GM23338 (cell line): ENCODE measurements around the gene PNPLA1. TPM values are rescaled to one million over a fixed set of nuclear protein-coding genes. Genes with fewer than 3 reads are reported as not detected.

Experiments used
- ATAC-seq: fragments of 200-7000 bp; cut with Tn5 transposase; 3 replicates; pipeline ENCODE4 v1.9.1; 2020
- DNase-seq: peaks from one replicate; pipeline ENCODE4 v3.0.0-alpha.2; 2015; ENCODE audit warnings: low spot score
- H2AFZ ChIP-seq: fragments of 200-600 bp; sonication (generic); 2 replicates; pipeline ENCODE4 v1.8.0; 2016; ENCODE audit warnings: antibody characterized with exemption, mild to moderate bottlenecking, moderate library complexity
- H3F3A ChIP-seq: fragments of 200-600 bp; sonication (generic); replicated peaks from 2 replicates; pipeline ENCODE4 v1.8.0; 2017; ENCODE audit warnings: antibody characterized with exemption, mixed run types, low read depth
- H3K27ac ChIP-seq: fragments of 200-600 bp; sonication (generic); 2 replicates; pipeline ENCODE4 v1.6.1; 2016; ENCODE audit warnings: low read depth
- H3K27me3 ChIP-seq: fragments of 200-600 bp; sonication (generic); 2 replicates; pipeline ENCODE4 v1.8.0; 2016; ENCODE audit warnings: mild to moderate bottlenecking, mixed run types, moderate library complexity; ENCODE audit not compliant: insufficient read depth
- H3K36me3 ChIP-seq: fragments of 200-600 bp; sonication (generic); 2 replicates; pipeline ENCODE4 v1.8.0; 2016; ENCODE audit warnings: mild to moderate bottlenecking; ENCODE audit not compliant: insufficient read depth
- H3K4me1 ChIP-seq: fragments of 200-600 bp; sonication (generic); 2 replicates; pipeline ENCODE4 v1.8.0; 2016; ENCODE audit warnings: mild to moderate bottlenecking, moderate library complexity; ENCODE audit not compliant: insufficient read depth
- H3K4me2 ChIP-seq: fragments of 200-600 bp; sonication (generic); 2 replicates; pipeline ENCODE4 v1.7.1; 2017; ENCODE audit warnings: mixed run types
- H3K4me3 ChIP-seq: fragments of 200-600 bp; sonication (generic); 2 replicates; pipeline ENCODE4 v1.6.1; 2016; ENCODE audit warnings: mixed run types
- H3K79me2 ChIP-seq: fragments of 200-600 bp; sonication (generic); replicated peaks from 2 replicates; pipeline ENCODE4 v1.8.0; 2017; ENCODE audit warnings: mild to moderate bottlenecking; ENCODE audit not compliant: insufficient read depth
- H3K9me2 ChIP-seq: fragments of 200-600 bp; sonication (generic); 2 replicates; pipeline ENCODE4 v1.8.0; 2017; ENCODE audit not compliant: insufficient read depth
- H4K20me1 ChIP-seq: fragments of 200-600 bp; sonication (generic); replicated peaks from 2 replicates; pipeline ENCODE4 v1.8.0; 2017; ENCODE audit warnings: mild to moderate bottlenecking; ENCODE audit not compliant: insufficient read depth
- H3K27ac Mint-ChIP-seq: 2 replicates; pipeline ENCODE4 v1.8.0; 2020; ENCODE audit warnings: inconsistent platforms, mild to moderate bottlenecking, moderate library complexity, mixed read lengths
- H3K27me3 Mint-ChIP-seq: 3 replicates; pipeline ENCODE4 v1.8.0; 2022; ENCODE audit warnings: low read depth, mild to moderate bottlenecking, moderate library complexity, mixed read lengths, inconsistent platforms; ENCODE audit not compliant: insufficient read depth, poor library complexity
- H3K36me3 Mint-ChIP-seq: 3 replicates; pipeline ENCODE4 v1.8.0; 2021; ENCODE audit warnings: low read depth, mild to moderate bottlenecking, inconsistent platforms, moderate library complexity, mixed read lengths
- H3K4me1 Mint-ChIP-seq: 3 replicates; pipeline ENCODE4 v1.8.0; 2020; ENCODE audit warnings: mild to moderate bottlenecking, inconsistent platforms, mixed read lengths
- H3K4me3 Mint-ChIP-seq: 3 replicates; pipeline ENCODE4 v1.8.0; 2021; ENCODE audit warnings: moderate library complexity, mild to moderate bottlenecking, inconsistent platforms, mixed read lengths
- H3K9me3 Mint-ChIP-seq: 3 replicates; pipeline ENCODE4 v1.8.0; 2020; ENCODE audit warnings: moderate library complexity, mild to moderate bottlenecking, inconsistent platforms, mixed read lengths
- CTCF ChIP-seq, 2 experiments: fragments of 200-600 bp in 1 of 2; sonication (generic) in 1 of 2; conservative IDR thresholded peaks; 2 replicates each; pipeline versions ENCODE4 v1.5.1 to v1.6.1; 2016 to 2017; ENCODE audit warnings: antibody characterized with exemption in 2 of 2, low read depth in 2 of 2, mild to moderate bottlenecking in 2 of 2, moderate library complexity in 1 of 2
- EZH2 ChIP-seq: fragments of 200-600 bp; sonication (generic); IDR thresholded peaks from one replicate; pipeline ENCODE4 v1.8.0; 2017; ENCODE audit warnings: antibody characterized with exemption, mild to moderate bottlenecking, low read depth; ENCODE audit not compliant: unreplicated experiment
- EZH2phosphoT487 ChIP-seq: fragments of 200-600 bp; sonication (generic); IDR thresholded peaks from one replicate; pipeline ENCODE4 v1.8.1; 2018; ENCODE audit warnings: antibody characterized with exemption; ENCODE audit not compliant: unreplicated experiment
- JUNB ChIP-seq: IDR thresholded peaks from one replicate; pipeline ENCODE4 v1.6.1; 2016; ENCODE audit warnings: antibody characterized with exemption; ENCODE audit not compliant: unreplicated experiment
- NANOG ChIP-seq: IDR thresholded peaks from 2 replicates; pipeline ENCODE4 v1.6.1; 2016; ENCODE audit warnings: antibody characterized with exemption, borderline replicate concordance
- POLR2AphosphoS5 ChIP-seq: IDR thresholded peaks from 2 replicates; pipeline ENCODE4 v1.6.1; 2016; ENCODE audit warnings: antibody characterized with exemption, low read depth
- REST ChIP-seq: IDR thresholded peaks from one replicate; pipeline ENCODE4 v1.6.1; 2018; ENCODE audit warnings: antibody characterized with exemption; ENCODE audit not compliant: unreplicated experiment
- STAT1 ChIP-seq: IDR thresholded peaks from one replicate; pipeline ENCODE4 v1.6.1; 2016; ENCODE audit warnings: antibody characterized with exemption; ENCODE audit not compliant: unreplicated experiment
- ZNF114 ChIP-seq: fragments of 250-450 bp; sonication (Bioruptor Pico); IDR thresholded peaks from 2 replicates; pipeline ENCODE4 v1.5.0; 2020; ENCODE audit warnings: mild to moderate bottlenecking, moderate library complexity
- ZNF331 ChIP-seq: fragments of 250-450 bp; sonication (Bioruptor Pico); IDR thresholded peaks from 2 replicates; pipeline ENCODE4 v1.5.0; 2020; ENCODE audit warnings: low read depth, mild to moderate bottlenecking, moderate library complexity
- polyA plus RNA-seq: library from polyadenylated mRNA; unstranded; fragments of >200 nt; fragmentation: Nextera tagmentation; extraction: Ambion mirVana; gene quantifications from 2 replicates; pipeline ENCODE4 v1.2.1, GENCODE V29; 2016
- total RNA-seq: library from RNA; depleted of rRNA; stranded (reverse); fragments of >200 nt; shearing (Covaris generic); gene quantifications from 2 replicates; pipeline ENCODE4 v1.2.3, GENCODE V29; 2014
- TF ChIP-seq, protein P1 (sequence below): fragments of 250-450 bp; sonication (Bioruptor Pico); IDR thresholded peaks from 2 replicates; pipeline ENCODE4 v1.5.0; 2020; ENCODE audit warnings: mild to moderate bottlenecking, moderate library complexity

Gene PNPLA1
- total and polyA plus RNA-seq, 2 experiments from 2014 or later = not detected

GRCh38 chr6:36230371-36230770, 39.5 kb upstream of the PNPLA1 start:
- Histone ChIP-seq H3F3A (no peaks in the 10 kb centered on the region), H4K20me1 (peaks cover 5% of the 10 kb centered on the region; the same call in 1 of the 2 replicates), H3K9me2 (no peaks in the 10 kb centered on the region), H3K27me3 (no peaks in the 10 kb centered on the region), H2AFZ (no peak overlapping the region), H3K36me3 (no peaks in the 10 kb centered on the region; the same call in 1 of the 2 replicates), H3K4me2 (no peak overlapping the region), H3K4me3 (no peak overlapping the region), H3K27ac (no peak overlapping the region), H3K4me1 (0 out of 2 replicates have a peak, but pooled peaks cover 4% of the 10 kb centered on the region), H3K79me2 (no peaks in the 10 kb centered on the region)
- no peak for DNase-seq
- Mint-ChIP-seq H3K4me3 (no peak overlapping the region), H3K36me3 (peaks cover 37% of the 10 kb centered on the region), H3K4me1 (peaks cover under 1% of the 10 kb centered on the region; the same call in 1 of the 3 replicates), H3K9me3 (no peaks in the 10 kb centered on the region), H3K27me3 (no peaks in the 10 kb centered on the region), H3K27ac (no peak overlapping the region)
- no peak for ATAC-seq
- no peak for TF ChIP-seq JUNB

GRCh38 chr6:36232172-36232571, 37.7 kb upstream of the PNPLA1 start:
- ATAC-seq = no peak
- Histone ChIP-seq H3K9me2 (no peaks in the 10 kb centered on the region), H3K27ac (no peak overlapping the region), H2AFZ (no peak overlapping the region), H3K79me2 (no peaks in the 10 kb centered on the region), H3K36me3 (no peaks in the 10 kb centered on the region; the same call in 1 of the 2 replicates), H3F3A (no peaks in the 10 kb centered on the region), H3K27me3 (no peaks in the 10 kb centered on the region), H3K4me3 (no peak overlapping the region), H4K20me1 (peaks cover 5% of the 10 kb centered on the region; the same call in 1 of the 2 replicates), H3K4me1 (0 out of 2 replicates have a peak, but pooled peaks cover 4% of the 10 kb centered on the region), H3K4me2 (no peak overlapping the region)
- Mint-ChIP-seq H3K4me1 (peaks cover 3% of the 10 kb centered on the region; the same call in 1 of the 3 replicates), H3K27me3 (no peaks in the 10 kb centered on the region), H3K36me3 (peaks cover 26% of the 10 kb centered on the region), H3K9me3 (no peaks in the 10 kb centered on the region), H3K27ac (no peak overlapping the region), H3K4me3 (no peak overlapping the region)
- DNase-seq = no peak
- TF ChIP-seq EZH2 (no peak), ZNF331 (CRISPR knock-in tag) (no peak), EZH2phosphoT487 (no peak), REST (no peak), JUNB (no peak), CTCF (conservative IDR thresholded peaks at IDR 0.05; ENCODE audit: low read depth in 2 of 2) (no peak), POLR2AphosphoS5 (no peak), STAT1 (no peak), NANOG (no peak), ZNF114 (CRISPR knock-in tag) (no peak)
- TF ChIP-seq, protein P1, sequence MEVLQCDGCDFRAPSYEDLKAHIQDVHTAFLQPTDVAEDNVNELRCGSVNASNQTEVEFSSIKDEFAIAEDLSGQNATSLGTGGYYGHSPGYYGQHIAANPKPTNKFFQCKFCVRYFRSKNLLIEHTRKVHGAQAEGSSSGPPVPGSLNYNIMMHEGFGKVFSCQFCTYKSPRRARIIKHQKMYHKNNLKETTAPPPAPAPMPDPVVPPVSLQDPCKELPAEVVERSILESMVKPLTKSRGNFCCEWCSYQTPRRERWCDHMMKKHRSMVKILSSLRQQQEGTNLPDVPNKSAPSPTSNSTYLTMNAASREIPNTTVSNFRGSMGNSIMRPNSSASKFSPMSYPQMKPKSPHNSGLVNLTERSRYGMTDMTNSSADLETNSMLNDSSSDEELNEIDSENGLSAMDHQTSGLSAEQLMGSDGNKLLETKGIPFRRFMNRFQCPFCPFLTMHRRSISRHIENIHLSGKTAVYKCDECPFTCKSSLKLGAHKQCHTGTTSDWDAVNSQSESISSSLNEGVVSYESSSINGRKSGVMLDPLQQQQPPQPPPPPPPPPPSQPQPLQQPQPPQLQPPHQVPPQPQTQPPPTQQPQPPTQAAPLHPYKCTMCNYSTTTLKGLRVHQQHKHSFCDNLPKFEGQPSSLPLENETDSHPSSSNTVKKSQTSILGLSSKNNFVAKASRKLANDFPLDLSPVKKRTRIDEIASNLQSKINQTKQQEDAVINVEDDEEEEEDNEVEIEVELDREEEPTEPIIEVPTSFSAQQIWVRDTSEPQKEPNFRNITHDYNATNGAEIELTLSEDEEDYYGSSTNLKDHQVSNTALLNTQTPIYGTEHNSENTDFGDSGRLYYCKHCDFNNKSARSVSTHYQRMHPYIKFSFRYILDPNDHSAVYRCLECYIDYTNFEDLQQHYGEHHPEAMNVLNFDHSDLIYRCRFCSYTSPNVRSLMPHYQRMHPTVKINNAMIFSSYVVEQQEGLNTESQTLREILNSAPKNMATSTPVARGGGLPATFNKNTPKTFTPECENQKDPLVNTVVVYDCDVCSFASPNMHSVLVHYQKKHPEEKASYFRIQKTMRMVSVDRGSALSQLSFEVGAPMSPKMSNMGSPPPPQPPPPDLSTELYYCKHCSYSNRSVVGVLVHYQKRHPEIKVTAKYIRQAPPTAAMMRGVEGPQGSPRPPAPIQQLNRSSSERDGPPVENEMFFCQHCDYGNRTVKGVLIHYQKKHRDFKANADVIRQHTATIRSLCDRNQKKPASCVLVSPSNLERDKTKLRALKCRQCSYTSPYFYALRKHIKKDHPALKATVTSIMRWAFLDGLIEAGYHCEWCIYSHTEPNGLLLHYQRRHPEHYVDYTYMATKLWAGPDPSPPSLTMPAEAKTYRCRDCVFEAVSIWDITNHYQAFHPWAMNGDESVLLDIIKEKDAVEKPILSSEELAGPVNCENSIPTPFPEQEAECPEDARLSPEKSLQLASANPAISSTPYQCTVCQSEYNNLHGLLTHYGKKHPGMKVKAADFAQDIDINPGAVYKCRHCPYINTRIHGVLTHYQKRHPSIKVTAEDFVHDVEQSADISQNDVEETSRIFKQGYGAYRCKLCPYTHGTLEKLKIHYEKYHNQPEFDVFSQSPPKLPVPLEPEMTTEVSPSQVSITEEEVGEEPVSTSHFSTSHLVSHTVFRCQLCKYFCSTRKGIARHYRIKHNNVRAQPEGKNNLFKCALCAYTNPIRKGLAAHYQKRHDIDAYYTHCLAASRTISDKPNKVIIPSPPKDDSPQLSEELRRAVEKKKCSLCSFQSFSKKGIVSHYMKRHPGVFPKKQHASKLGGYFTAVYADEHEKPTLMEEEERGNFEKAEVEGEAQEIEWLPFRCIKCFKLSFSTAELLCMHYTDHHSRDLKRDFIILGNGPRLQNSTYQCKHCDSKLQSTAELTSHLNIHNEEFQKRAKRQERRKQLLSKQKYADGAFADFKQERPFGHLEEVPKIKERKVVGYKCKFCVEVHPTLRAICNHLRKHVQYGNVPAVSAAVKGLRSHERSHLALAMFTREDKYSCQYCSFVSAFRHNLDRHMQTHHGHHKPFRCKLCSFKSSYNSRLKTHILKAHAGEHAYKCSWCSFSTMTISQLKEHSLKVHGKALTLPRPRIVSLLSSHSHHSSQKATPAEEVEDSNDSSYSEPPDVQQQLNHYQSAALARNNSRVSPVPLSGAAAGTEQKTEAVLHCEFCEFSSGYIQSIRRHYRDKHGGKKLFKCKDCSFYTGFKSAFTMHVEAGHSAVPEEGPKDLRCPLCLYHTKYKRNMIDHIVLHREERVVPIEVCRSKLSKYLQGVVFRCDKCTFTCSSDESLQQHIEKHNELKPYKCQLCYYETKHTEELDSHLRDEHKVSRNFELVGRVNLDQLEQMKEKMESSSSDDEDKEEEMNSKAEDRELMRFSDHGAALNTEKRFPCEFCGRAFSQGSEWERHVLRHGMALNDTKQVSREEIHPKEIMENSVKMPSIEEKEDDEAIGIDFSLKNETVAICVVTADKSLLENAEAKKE = no peak
